ENCODE data around the gene DCTN1. TPM values are rescaled to one million over a fixed set of nuclear protein-coding genes. Genes with fewer than 3 reads are reported as not detected.

DCTN1 gene
- total RNA-seq, result 78.5 and 104 TPM in 2 replicates

GRCh38 chr2:74379851-74380789, at the start of gene DCTN1:
TSS of gene DCTN1 (minus strand) at chr2:74380311. CDS start at chr2:74380037, 274 bp downstream.

GRCh38 chr2:74421221-74421870, 41.2 kb upstream of the DCTN1 start, which contains the start of the genes C2orf81 and WDR54:
TSS of gene C2orf81 (minus strand) at chr2:74421619. CDS start at chr2:74421560, 59 bp downstream.
TSS of gene WDR54 (plus strand) at chr2:74421730. CDS start at chr2:74422154, 424 bp downstream.

GRCh38 chr2:74343316-74343715, 36.8 kb downstream of the DCTN1 start, which contains the start of gene SLC4A5:
TSS of gene SLC4A5 (minus strand) at chr2:74343416. CDS start at chr2:74315023, 28,393 bp downstream.

Other genes with a start within 250 kb of the DCTN1 start
- 30.9 and 89.6 TPM in 2 replicates for gene BOLA3, start 232.4 kb downstream of the DCTN1 start, total RNA-seq
- 84.2 and 90.9 TPM in 2 replicates for gene MOB1A, start 201.4 kb downstream of the DCTN1 start, total RNA-seq
- 45.3 and 186 TPM in 2 replicates for gene MTHFD2, start 181.7 kb downstream of the DCTN1 start, total RNA-seq
- gene SLC4A5, start 36.9 kb downstream of the DCTN1 start, total RNA-seq, result under 0.01 and 0.48 TPM in 2 replicates
- 0.72 and 2.1 TPM in 2 replicates for gene C2orf81, start 41.3 kb upstream of the DCTN1 start, total RNA-seq
- 64.2 and 88.8 TPM in 2 replicates for gene WDR54, start 41.4 kb upstream of the DCTN1 start, total RNA-seq
- gene RTKN, start 61.6 kb upstream of the DCTN1 start, total RNA-seq, result 15.1 and 15.7 TPM in 2 replicates
- gene INO80B, start 74.8 kb upstream of the DCTN1 start, total RNA-seq, result 15.9 and 23.9 TPM in 2 replicates
- 87.9 and 88.0 TPM in 2 replicates for gene WBP1, start 78.1 kb upstream of the DCTN1 start, total RNA-seq
- gene MOGS, start 85.1 kb upstream of the DCTN1 start, total RNA-seq, result 101 and 103 TPM in 2 replicates
- 44.1 and 49.9 TPM in 2 replicates for gene MRPL53, start 92.4 kb upstream of the DCTN1 start, total RNA-seq
- gene CCDC142, start 102.7 kb upstream of the DCTN1 start, total RNA-seq, result 8.4 and 9.8 TPM in 2 replicates
- gene TTC31, start 102.8 kb upstream of the DCTN1 start, total RNA-seq, result 13.1 and 31.8 TPM in 2 replicates
- gene LBX2, start 119.3 kb upstream of the DCTN1 start, total RNA-seq, result 0.64 and 3.1 TPM in 2 replicates
- 8.5 and 15.8 TPM in 2 replicates for gene PCGF1, start 127.4 kb upstream of the DCTN1 start, total RNA-seq
- gene TLX2, start 134.1 kb upstream of the DCTN1 start, total RNA-seq, result not detected in 2 replicates
- gene DQX1, start 145.9 kb upstream of the DCTN1 start, total RNA-seq, result 0.39 TPM in 1 of 2 replicates, not detected in the other
- 73.7 and 74.2 TPM in 2 replicates for gene AUP1, start 149.4 kb upstream of the DCTN1 start, total RNA-seq
- gene HTRA2, start 149.6 kb upstream of the DCTN1 start, total RNA-seq, result 25.6 and 28.8 TPM in 2 replicates
- gene LOXL3, start 173.6 kb upstream of the DCTN1 start, total RNA-seq, result 18.6 and 25.8 TPM in 2 replicates
- gene DOK1, start 174.4 kb upstream of the DCTN1 start, total RNA-seq, result 11.8 and 16.9 TPM in 2 replicates

All from epithelial cell of alveolus of lung (primary cell).